GM21423 (cell line): ENCODE measurements around the gene DMGDH.
"Not testable (repeated sequence)": the region's sequence is repeated elsewhere in the genome, so short reads cannot be mapped to it uniquely, and the experiment has no call there.

Experiments used
- ATAC-seq: cut with Tn5 transposase; IDR thresholded peaks from one replicate; pipeline ENCODE4 v1.9.1; 2021; ENCODE audit warnings: mild to moderate bottlenecking, moderate library complexity; ENCODE audit not compliant: unreplicated experiment

Gene DMGDH

DNA sequence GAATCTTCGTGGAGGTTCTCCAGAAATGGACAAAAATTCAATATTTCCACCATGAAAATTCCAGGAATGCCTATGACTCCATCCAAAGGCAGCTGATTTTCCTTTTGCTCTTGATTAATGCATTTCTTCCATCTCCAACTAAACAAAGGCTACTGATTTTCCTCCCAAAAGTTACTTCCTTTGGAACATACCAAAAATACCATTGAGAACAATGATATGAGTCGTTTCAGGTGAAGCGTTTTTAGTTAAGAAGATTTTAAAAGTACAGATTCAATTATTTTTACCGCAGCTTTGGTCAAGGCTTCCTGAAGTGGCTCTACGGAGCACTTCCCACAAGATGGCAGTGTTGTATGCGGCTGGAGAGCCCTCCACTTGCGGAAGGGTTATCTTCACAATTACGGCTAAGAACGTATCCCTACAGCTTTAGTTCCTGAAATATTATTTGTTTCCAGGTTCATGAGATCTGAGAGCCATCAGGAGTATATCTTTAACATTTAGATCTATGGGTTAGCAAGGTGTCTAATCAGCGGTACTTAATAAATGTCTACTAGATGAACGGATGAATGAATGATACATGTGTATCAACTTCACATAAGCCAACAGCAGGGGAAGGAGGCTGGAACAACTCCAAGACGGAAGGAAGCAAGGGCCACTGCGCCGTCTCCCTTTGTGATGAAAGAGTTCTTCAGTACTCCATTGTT lies 48.5 kb downstream of the DMGDH start:
- ATAC-seq: no peak

DNA sequence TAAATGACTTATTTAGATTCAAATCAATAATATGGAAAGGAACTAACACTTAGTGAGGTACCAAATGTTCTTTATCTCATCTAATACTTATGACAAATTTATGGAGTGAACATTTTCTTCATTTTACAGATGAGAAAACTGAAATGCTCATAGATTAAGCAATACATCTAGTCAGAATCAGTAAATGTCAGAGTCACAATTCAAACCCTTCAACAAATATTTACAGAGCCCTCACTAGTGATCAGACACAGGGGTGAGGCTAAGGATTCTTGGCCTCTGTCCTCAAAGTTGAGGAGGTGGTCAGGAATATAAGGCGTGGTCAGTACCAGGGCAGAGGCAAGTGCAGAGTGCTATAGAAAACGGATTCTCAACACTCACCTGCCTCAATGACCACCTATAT lies 54.8 kb downstream of the DMGDH start:
- no peak for ATAC-seq

DNA sequence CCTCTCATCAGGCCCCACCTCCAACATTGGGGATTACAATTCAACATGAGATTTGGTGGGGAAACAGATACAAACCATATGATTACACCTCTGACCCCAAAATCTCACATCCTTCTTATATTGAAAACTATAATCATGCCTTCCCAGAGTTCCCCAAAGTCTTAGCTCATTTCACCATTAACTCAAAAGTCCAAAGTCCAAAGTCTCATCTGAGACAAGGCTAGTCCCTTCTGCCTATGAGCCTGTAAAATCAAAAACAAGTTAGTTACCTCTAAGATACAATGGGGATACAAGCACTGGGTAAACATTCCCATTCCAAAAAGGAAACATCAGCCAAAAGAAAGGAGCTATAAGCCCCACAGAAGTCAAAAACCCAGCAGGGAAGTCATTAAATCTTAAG lies 57.6 kb downstream of the DMGDH start:
- ATAC-seq: no peak

DNA sequence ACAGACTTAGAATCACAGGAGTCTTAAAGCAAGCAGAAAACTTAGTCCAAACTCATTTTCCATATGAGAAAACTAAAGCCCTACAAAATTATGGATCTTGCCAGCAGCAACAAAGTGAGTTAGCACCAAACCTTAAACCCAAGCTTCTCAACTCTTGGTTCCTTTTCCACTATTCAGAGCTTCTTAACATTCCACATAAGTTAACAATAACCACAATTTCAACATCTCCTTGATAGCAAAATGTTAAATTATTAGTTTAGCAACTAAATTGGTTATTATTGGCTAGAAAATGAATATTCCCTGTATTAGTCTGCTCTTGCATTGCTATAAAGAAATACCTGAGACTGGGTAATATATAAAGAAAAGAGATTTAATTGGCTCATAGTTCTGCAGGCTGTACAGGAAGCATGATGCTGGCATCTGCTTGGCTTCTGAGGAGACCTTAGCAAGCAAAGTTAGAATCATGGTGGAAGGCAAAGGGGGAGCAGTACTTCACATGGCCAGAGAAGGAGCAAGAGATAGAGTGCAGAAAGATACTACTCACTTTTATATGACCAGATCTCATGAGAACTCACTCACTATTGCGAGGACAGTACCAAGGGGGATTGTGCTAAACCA lies 58.1 kb downstream of the DMGDH start:
- ATAC-seq: no peak

DNA sequence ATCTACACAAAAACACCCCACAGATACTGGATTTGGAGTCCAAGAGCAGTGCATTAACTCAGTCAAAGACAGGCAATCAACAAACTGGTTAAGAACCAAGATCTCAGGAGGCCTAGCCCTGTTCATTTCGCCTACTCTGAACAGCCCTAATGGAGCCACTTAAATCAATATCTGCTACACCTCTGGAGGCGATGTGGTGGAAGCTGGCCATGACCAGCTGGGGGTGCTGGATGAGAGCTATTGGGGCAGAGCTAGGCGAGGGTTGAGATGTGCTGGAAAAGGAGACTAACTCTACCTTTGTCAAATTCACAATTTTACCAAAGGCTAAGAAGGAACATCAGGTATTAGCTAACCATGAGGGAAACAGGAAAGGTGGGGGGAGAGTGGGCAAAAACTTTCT lies 61.1 kb downstream of the DMGDH start:
- no peak for ATAC-seq

DNA sequence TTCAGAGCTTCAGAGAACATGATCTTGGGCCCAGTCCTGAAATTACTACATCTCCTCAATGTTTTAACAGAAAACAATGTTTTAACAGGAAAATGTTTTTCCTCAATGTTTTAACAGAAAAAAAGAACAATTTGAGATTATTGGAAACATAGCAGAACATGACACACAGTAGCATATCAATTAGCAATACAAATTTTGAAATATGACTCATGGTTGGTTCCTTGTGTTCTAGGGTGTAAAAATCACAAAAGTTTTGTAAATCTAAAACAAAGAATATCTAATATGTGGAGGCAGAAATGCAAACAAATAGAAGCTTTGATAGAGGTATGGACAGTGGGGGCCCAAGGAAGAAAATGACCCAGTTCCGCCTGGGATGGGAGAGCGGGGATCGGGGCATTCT lies 61.6 kb downstream of the DMGDH start:
- no peak for ATAC-seq

DNA sequence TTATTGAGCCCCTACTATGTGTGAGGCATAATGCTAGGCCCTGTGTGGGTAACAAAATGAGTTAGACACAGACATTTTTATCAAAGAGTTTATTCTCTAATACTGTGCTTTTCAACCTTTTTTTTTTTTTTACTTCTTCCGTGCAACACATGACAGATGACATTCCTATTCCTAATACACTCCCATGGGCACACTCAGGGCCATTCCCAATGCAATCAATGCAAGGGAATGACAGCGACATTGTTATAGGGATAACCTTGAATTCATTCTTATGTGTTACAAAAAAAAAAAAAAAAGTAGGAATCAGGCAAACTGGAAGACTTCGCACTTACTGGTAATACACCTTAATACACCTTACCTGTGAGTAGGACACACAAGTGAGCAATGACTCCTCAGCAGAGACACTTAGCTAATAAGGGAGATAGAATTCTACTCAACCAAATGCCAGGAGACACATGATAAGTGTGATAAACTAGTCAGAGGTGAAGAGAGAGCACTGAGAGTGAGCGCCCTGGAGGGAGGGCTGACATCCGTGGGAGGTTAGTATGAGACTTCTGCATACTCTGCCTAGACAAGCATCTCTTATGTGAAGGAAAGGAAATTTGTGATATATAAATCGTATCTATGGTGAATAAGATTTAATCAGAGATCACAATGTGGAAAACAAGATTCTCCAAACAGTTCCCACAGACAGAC lies 63.4 kb downstream of the DMGDH start:
- ATAC-seq: no peak

DNA sequence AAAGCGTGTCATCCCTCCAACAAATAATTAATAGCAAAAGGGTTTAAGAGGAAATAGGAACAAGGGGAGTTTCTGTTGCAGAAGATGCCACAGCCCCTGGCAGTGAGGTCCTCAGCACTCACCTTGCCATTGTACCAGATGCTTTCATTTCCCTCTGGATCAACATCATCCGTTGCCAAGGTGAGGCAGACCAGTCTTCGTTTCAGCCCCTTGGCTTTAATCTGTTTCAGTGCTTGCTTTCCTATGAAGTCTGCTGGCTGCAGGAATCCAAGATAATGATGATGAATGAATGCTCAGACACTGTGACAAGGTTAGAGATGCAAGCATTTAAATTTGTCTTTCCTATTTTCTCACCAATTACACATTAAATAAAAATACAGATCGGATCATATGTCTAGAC lies 64.3 kb downstream of the DMGDH start:
- no peak for ATAC-seq

DNA sequence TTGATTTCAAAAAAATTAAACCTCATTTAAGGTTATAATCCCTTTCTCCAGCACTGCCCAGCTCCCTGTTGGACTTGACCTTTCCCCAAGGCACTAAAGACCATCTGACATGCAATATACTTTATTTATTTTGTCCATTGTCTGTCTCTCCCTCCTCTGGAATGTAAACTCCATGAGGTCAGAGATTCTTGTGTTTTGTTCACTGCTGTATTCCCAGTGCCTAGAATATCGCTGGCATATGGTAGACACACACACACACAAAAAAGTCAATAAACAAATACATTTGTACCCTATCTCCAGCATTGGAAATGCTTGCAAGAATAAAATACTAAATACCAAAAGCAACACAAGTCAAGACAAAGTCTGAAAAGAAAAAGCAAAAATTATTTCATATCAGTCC lies 67.1 kb downstream of the DMGDH start:
- no peak for ATAC-seq

DNA sequence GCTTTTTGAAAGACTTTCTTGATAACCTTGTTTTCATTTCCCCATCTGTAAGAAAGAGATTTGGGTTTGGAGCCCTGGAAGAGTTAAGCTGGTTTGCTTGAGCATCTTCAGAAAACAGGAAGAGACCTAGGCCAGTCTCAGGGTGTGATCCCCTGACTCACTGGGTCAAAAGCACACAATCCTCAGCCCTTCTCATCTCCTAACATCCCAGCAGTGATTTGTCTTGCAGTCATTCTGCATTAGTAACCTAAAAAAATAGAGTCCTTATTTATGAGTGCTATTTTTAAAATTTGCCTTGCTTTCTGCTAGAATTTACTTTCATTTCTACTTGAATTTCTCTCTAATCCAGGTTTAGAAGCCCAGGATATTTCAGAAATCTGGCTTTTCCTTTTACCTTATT lies 68.0 kb downstream of the DMGDH start:
- no peak for ATAC-seq

DNA sequence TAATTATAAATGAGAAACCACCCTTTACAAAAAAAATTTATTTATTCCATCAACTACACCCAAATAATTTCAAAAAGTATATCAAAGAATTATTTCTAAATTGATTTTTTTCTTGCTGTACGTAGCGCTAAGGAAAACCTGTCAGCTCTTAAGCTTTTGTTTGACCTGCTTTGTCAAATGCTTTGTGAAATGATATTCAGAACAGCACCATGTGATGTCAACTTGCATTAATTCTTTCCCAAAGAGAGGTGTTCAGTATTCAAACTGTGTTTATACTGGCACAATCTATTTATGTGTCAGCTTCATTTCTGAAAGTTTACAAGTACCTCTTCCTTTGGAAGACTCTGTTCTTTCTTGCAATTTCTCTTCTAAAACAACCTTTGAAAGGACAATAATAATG lies 72.4 kb downstream of the DMGDH start:
- ATAC-seq: no peak

DNA sequence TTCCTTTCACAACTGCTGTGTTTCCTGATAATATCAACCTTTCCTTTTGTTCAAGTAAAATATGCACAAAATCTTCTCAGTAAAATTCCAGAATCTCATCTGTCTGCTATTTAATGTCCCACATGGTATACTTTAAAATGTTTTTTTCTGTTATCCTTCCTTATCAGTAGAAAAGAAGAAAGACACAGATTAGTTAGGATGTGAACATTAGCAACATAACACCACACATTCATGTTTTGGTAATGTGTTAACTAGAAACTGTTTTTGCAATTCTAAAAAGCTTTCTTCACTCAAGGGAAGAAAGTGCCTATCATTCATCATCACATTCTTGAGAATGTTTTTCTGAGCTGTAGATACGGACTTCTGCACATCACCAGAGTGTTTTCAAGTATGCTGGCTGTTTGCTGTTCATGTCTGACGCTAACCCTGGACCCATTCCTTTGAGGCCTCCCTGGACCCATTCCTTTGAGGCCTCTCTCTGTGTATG lies 73.9 kb downstream of the DMGDH start:
- no peak for ATAC-seq

DNA sequence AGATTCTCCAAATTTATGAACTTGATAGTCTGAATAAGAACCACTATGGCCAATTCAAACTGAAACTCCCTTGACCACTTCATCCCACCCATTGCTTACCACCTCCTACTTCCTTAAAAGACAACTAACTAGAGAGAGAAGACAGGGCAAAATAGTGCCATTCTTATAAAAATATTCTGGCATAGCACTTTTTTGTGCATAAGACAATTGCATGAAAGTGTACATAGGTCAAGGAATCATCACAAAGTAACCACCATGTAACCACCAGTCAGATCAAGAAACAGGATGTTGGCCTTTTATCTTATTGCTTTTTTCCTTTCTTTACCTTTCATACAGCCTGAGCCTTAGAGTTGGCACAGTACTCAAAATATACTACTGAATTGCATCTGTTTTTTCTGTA lies 76.3 kb downstream of the DMGDH start:
- ATAC-seq: no peak

DNA sequence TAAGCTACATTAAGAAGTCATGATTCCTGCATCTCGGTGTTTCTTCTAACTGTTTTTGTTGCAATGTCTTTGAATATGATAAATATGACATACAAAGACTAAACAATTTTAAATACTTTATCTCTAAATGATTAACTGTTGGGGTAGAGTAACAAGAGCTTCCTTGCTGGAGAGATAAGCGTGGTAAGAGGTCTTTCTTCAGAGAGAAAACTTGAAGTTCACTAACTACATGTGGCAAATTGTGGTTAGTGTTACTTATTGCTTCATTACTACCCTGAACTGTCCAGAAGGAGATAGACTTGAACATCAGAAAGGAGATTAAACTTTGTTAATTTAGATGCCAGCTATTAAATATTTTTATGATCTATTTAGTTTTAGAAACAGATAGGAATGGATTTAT lies 77.3 kb downstream of the DMGDH start:
- ATAC-seq: no peak

DNA sequence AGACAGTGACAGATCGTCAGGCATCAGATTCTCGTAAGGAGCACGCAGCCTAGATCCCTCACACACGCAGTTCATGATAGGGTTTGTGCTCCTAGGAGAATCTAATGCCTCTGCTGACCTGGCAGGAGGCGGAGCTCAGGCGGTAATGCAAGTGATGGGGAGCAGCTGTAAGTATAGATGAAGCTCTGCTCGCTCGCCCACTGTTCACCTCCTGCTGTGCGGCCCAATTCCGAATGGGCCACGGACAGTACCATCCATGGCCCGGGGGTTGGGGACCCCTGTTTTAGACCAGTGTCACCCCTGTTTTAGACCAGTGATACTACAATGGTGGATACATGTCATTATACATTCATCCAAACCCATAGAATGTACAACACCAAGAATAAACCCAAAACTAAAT lies 80.4 kb downstream of the DMGDH start:
- ATAC-seq: no peak

DNA sequence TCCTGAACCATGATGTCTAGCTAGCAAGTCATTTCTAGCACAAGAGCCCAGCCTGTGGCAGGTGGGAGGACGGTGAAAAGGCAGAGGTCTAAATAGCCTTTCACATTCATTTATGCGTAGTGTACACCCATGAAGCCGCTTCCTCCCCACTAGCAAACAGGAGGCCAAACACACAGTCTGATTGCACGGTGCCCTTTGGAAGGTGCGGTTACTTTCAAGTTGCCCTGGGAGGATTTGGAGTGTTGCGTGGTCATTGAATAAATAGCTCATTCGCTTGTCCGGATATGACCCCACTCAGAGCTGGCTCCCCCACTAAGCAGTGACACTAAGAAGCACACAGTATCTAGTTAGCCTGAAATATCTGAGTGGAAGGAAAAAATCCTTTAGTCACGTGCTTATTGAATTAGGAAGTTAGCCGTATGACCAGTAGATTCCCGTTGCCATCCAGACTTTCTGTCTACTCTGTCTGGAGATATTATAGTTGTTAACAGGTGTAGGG lies 83.7 kb downstream of the DMGDH start:
- ATAC-seq: peak; percentile 54

DNA sequence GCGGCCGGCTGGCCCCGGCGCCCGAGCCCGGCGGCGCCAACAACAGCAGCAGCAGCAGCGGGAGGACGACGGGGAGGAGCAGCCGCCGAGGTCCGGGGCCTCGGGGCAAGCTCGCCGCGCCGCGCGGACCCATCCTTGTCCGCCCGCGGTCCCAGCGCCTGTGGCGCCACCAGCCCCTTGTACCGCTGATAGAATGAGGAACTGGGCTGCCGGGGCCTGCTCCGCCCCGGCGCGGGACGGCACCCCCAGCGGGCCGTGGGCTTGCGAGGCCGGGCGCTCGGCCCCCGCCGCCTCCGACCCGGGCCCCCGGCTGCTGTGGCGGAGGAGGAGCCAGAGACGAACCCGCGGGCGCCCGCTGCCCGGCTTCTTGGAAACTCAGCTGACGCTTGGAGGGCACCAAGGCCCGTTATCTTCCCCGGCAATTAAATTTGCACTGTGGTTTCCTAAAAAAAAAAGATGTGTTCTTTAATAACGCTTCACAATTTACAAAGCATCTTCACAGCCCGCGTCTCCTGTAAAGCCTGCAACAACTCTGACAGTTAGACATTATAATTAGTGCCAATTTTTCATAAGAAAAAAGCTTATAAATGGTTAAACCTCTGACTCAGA lies 84.3 kb downstream of the DMGDH start, which contains the start of gene ARSB:
TSS of gene ARSB (minus strand) at position 195 of the 609 bp plus-strand sequence. CDS start at position 133, 62 bp downstream.
- peak; percentile 38 for ATAC-seq

DNA sequence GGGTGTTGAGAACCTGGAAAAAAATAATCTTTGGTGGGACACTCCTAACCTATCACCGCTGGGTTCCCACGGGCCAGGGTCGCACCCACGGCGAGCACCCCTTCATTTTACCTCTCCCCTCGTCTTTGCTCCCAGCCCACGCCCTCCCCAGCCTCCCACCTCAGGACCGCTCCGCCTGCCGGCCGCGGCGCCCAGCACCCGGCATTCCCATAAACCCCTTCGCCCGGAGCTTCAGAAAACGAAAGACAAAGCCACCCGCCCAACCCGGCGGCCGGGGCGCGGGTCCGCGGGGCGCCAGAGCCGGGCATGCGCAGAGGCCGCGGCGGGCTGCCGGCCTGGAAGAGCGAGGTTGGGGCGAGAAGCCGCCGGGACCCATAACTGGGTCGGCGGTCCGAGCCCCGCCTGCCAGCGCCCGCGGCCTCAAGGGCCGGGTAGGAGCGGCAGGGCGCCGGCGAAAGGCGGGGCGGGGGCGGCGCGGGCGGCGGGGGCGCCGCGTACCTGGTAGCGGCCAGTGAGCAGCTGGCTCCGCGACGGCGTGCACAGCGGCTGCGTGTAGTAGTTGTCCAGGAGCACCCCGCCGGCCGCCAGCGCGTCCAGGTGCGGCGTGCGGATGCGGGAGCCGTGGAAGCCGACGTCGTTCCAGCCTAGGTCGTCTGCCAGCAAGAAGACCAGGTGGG lies 84.9 kb downstream of the DMGDH start:
- peak; percentile 42 for ATAC-seq

DNA sequence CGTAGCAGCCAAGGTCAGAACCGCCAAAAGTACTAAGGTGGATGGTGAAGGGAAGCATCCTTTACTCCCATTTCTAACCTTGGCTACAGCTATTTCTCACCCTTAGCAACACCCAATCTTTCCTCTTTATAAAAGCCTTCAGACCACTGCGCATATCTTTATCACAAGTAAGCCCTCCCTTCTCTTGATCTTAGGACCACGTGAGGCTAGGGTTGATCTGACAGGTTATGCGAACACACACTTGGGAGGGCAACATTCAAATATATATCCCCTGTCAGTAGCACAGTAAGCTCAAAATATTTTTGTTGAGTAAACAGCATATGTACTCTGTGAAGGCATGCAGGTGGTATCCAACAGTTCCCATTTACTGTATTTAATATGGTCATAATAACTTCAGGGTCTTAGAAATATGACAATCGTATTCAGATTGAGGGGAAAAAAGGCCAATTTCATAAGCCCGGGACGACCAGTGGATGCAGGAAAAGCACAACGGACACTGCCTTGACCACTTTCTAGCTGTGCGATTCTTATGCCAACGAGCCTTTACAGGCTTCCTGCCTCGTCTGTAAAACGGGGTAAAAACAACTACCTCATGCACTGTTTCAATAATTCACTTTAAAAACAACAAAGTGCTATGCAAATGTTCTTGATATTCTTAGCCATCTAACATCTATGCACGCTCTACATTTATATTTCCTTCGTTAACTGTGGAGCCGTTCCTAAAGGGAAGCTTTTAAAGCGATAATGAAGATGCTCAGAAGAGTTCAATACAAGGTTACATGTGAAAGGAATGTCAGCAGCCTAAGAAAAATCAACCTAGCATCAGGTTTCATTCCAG lies 85.7 kb downstream of the DMGDH start:
- ATAC-seq: no peak

DNA sequence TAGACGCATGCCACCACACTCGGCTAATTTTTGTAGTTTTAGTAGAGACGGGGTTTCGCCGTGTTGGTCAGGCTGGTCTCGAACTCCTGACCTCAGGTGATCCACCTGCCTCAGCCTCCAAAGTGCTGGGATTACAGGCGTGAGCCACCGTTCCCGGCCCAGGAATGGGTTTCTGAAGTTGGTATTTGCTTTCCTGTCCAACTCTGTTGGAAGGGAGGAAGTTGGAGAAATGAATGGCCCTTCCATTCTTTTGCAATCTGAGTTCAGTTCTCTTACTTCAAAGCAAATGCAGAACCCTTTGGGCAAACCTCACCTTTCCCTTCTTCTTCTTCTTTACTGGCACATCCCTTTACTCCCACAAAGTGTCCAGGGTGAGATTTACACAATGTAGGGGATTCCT lies 86.3 kb downstream of the DMGDH start:
- not testable (repeated sequence) for ATAC-seq
